WERI-Rb-1 (cell line): ENCODE results near the gene MACROD2.

Source experiments
- DNase-seq: peaks from one replicate; pipeline ENCODE4 v3.0.0-alpha.2; 2020
- H3K27ac ChIP-seq: fragments of 250-450 bp; sonication (Bioruptor Pico); 2 replicates; pipeline ENCODE4 v1.5.1; 2020; ENCODE audit warnings: mild to moderate bottlenecking, moderate library complexity
- H3K27me3 ChIP-seq: fragments of 250-450 bp; sonication (Bioruptor Pico); 2 replicates; pipeline ENCODE4 v1.5.1; 2021; ENCODE audit warnings: mild to moderate bottlenecking, low read depth, moderate library complexity; ENCODE audit not compliant: insufficient read depth, severe bottlenecking
- H3K36me3 ChIP-seq: fragments of 250-450 bp; sonication (Bioruptor Pico); 2 replicates; pipeline ENCODE4 v1.5.1; 2020; ENCODE audit warnings: mild to moderate bottlenecking, moderate library complexity
- H3K4me3 ChIP-seq: 2 replicates; pipeline ENCODE4 v1.5.1; 2011; ENCODE audit warnings: low read depth, mild to moderate bottlenecking, control low read depth, low read length
- H3K9me3 ChIP-seq: fragments of 250-450 bp; sonication (Bioruptor Pico); 2 replicates; pipeline ENCODE4 v1.5.1; 2021; ENCODE audit warnings: mild to moderate bottlenecking, moderate library complexity; ENCODE audit not compliant: severe bottlenecking
- CTCF ChIP-seq: IDR thresholded peaks from 2 replicates; pipeline ENCODE4 v1.5.1; 2011; ENCODE audit warnings: low read depth, mild to moderate bottlenecking, control low read depth, inconsistent platforms, low read length

The MACROD2 gene

GRCh38 chr20:15627501-15627903, 1632.2 kb downstream of the MACROD2 start:
- no peak for DNase-seq
- H3K4me3 ChIP-seq = no peak overlapping the region
- H3K27ac ChIP-seq = no peak overlapping the region
- no peaks in the 10 kb centered on the region for H3K27me3 ChIP-seq
- no peaks in the 10 kb centered on the region for H3K36me3 ChIP-seq
- peaks cover 3% of the 10 kb centered on the region for H3K9me3 ChIP-seq
- no peak for TF ChIP-seq CTCF

- TF ChIP-seq CTCF = no peak
- H3K36me3 ChIP-seq = no peaks in the 10 kb centered on the region
- H3K27me3 ChIP-seq = no peaks in the 10 kb centered on the region
- no peak for DNase-seq
- H3K4me3 ChIP-seq = no peak overlapping the region
- H3K9me3 ChIP-seq = peaks cover 3% of the 10 kb centered on the region
- 0 out of 2 replicates have a peak overlapping the region, but pooled peaks have one; percentile 10 for H3K27ac ChIP-seq
Measured at GRCh38 chr20:15628851-15629353, 1633.6 kb downstream of the MACROD2 start.

GRCh38 chr20:15630360-15630759, 1635.0 kb downstream of the MACROD2 start:
- Histone ChIP-seq H3K4me3 (no peak overlapping the region), H3K27ac (no peak overlapping the region), H3K9me3 (peaks cover 3% of the 10 kb centered on the region), H3K27me3 (no peaks in the 10 kb centered on the region), H3K36me3 (no peaks in the 10 kb centered on the region)
- no peak for TF ChIP-seq CTCF
- DNase-seq = no peak

- Histone ChIP-seq H3K36me3 (no peaks in the 10 kb centered on the region), H3K27me3 (no peaks in the 10 kb centered on the region), H3K27ac (no peak overlapping the region), H3K9me3 (no peaks in the 10 kb centered on the region), H3K4me3 (no peak overlapping the region)
- DNase-seq = no peak
- no peak for TF ChIP-seq CTCF
Measured at GRCh38 chr20:15632680-15633079, 1637.4 kb downstream of the MACROD2 start.

GRCh38 chr20:15634102-15634501, 1638.8 kb downstream of the MACROD2 start:
- H3K27ac ChIP-seq = no peak overlapping the region
- no peak for DNase-seq
- no peak overlapping the region for H3K4me3 ChIP-seq
- TF ChIP-seq CTCF = no peak
- no peaks in the 10 kb centered on the region for H3K36me3 ChIP-seq
- H3K9me3 ChIP-seq = no peaks in the 10 kb centered on the region
- H3K27me3 ChIP-seq = no peaks in the 10 kb centered on the region

GRCh38 chr20:15637546-15637945, 1642.2 kb downstream of the MACROD2 start:
- DNase-seq = no peak
- H3K27ac ChIP-seq = no peak overlapping the region
- H3K9me3 ChIP-seq = no peaks in the 10 kb centered on the region
- no peaks in the 10 kb centered on the region for H3K36me3 ChIP-seq
- TF ChIP-seq CTCF = no peak
- no peaks in the 10 kb centered on the region for H3K27me3 ChIP-seq
- H3K4me3 ChIP-seq = no peak overlapping the region
